Muscle layer of colon (tissue), 2 donors: Measurements from ENCODE around the gene NTN1.

Source experiments
- H3K27ac ChIP-seq: one replicate; pipeline ENCODE4 v1.7.0; 2013; ENCODE audit warnings: low read depth, mild to moderate bottlenecking, low read length, moderate library complexity
- H3K27me3 ChIP-seq, 2 donors: one replicate each; pipeline ENCODE4 v1.7.0; 2013; ENCODE audit warnings: low read length in 2 of 2, mild to moderate bottlenecking in 2 of 2; ENCODE audit not compliant: insufficient read depth in 2 of 2, control insufficient read depth in 1 of 2
- H3K36me3 ChIP-seq: one replicate; pipeline ENCODE4 v1.7.0; 2013; ENCODE audit warnings: mild to moderate bottlenecking, low read length; ENCODE audit not compliant: insufficient read depth
- H3K4me1 ChIP-seq: one replicate; pipeline ENCODE4 v1.7.0; 2013; ENCODE audit warnings: mild to moderate bottlenecking, low read length; ENCODE audit not compliant: insufficient read depth
- H3K4me3 ChIP-seq, 2 donors: one replicate each; pipeline ENCODE4 v1.7.0; 2013; ENCODE audit warnings: low read length in 2 of 2, low read depth in 1 of 2, mild to moderate bottlenecking in 1 of 2, moderate library complexity in 1 of 2
- H3K9ac ChIP-seq: one replicate; pipeline ENCODE4 v1.7.0; 2013; ENCODE audit warnings: low read length
- H3K9me3 ChIP-seq: one replicate; pipeline ENCODE4 v1.7.0; 2013; ENCODE audit warnings: mild to moderate bottlenecking, low read length
- donor health status: abdominal sarcoma.
- donor health status: Adenocarcinoma of cecum.

The NTN1 gene

DNA sequence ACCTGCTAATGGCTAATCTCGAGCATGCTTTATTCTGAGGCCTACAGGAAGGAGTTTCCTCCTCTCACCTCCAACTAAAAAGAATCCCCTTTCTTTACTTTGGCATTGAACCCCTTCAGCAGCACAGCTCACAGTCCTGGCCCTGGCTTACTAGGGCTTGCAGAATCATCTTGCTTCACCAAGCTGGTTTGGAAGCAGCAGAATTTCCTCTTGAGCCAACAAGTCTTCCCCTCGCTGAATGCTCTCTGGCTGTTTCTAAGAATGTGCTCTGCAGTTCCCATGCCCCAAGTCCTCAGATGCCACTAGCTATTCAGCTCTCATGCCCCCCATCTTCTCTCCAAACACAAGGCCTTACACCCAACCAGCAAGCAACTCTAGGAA is 271.2 kb downstream of the NTN1 start:
- Histone ChIP-seq H3K9ac (no peak overlapping the region), H3K27me3 (no peaks in the 10 kb centered on the region), H3K36me3 (no peaks in the 10 kb centered on the region), H3K4me3 (no peak overlapping the region), H3K27ac (no peak overlapping the region), H3K9me3 (no peaks in the 10 kb centered on the region), H3K4me1 (peaks cover 33% of the 10 kb centered on the region)
